Hepatocyte (in vitro differentiated cells): Measurements from ENCODE around the gene GLI1.

Experiments
- EZH2 ChIP-seq: fragments of 200-600 bp; sonication (generic); IDR thresholded peaks from 2 replicates; pipeline ENCODE4 v1.6.1; 2016; ENCODE audit warnings: antibody characterized with exemption, mild to moderate bottlenecking, borderline replicate concordance
- EZH2phosphoT487 ChIP-seq: fragments of 200-600 bp; sonication (generic); IDR thresholded peaks from one replicate; pipeline ENCODE4 v1.6.1; 2018; ENCODE audit warnings: antibody characterized with exemption, mild to moderate bottlenecking, low read depth, moderate library complexity; ENCODE audit not compliant: unreplicated experiment, severe bottlenecking
- TF ChIP-seq, protein P1 (sequence below): fragments of 200-600 bp; sonication (generic); IDR thresholded peaks from 2 replicates; pipeline ENCODE4 v1.5.1; 2016; ENCODE audit warnings: antibody characterized with exemption, mild to moderate bottlenecking; ENCODE audit not compliant: poor library complexity

DNA sequence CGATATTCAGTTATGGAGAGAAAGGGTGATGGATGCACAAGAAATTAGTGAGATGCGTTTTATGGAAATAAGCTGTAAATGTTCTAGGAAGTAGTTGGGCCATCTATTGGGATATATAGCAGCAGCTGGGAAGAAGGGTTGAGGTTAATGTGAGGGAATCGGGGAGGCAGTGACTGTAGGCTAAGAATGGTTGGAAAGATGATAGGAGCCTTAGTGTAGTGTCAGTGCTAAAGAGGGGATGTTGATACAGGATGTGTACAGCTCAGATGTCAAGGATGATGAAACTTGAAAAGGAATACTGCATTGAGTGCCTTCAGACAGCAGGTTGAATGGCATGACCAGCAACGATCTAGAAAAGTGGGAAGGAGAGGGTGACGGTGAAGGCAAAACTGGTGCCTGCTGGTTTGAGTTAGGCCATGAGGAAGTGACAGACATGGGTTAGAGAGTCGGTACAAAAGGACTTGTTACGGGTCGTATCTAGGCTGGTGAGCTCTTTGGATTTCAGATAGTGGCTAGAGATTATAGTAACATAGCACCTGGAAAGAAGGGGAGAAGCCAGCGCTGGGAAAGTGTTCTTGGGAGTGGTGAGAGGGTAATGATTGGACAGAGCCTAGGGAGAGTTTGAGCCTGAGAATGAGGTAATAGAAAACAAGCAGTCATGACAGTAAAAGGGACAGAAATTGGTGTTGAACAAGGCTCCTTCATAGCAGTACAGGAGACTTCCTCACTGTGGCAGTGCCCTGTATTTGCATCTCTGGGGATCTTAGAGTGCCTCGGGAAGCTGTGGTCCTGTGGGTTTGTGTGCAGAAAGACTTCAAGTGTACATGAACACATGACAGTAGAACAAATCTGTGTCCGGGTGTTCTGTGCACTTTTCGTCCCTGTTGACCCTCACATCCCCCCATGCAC lies 37.9 kb downstream of the GLI1 start:
- TF ChIP-seq, protein P1, sequence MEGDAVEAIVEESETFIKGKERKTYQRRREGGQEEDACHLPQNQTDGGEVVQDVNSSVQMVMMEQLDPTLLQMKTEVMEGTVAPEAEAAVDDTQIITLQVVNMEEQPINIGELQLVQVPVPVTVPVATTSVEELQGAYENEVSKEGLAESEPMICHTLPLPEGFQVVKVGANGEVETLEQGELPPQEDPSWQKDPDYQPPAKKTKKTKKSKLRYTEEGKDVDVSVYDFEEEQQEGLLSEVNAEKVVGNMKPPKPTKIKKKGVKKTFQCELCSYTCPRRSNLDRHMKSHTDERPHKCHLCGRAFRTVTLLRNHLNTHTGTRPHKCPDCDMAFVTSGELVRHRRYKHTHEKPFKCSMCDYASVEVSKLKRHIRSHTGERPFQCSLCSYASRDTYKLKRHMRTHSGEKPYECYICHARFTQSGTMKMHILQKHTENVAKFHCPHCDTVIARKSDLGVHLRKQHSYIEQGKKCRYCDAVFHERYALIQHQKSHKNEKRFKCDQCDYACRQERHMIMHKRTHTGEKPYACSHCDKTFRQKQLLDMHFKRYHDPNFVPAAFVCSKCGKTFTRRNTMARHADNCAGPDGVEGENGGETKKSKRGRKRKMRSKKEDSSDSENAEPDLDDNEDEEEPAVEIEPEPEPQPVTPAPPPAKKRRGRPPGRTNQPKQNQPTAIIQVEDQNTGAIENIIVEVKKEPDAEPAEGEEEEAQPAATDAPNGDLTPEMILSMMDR: no peak
- TF ChIP-seq EZH2phosphoT487 (no peak), EZH2 (no peak)
